GF-D8 (cell line): Measurements from ENCODE around the gene TMTC1.

ENCODE experiments used
- DNase-seq: peaks from one replicate; lab custom pipeline; 2025; lab: John Stamatoyannopoulos, UW

TMTC1 gene

DNA sequence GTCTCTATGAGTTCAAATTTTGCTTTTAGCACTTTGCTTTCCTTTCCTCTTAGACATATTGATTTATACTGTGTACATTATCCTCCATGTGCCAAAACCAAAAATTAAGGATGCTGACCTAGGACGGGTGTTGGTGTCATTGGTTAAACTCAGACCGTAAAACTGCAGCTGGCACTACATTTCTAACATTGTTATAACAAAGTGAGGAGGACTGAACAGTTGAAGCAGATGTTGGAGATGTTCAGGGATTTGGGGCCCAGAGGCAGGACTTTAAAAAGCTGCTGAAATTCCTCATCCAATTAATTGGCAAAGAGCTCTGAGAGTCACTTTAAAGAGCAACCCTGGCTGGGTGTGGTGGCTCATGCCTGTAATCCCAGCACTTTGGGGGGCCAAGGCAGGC, 72.4 kb downstream of the TMTC1 start:
- no peak for DNase-seq

DNA sequence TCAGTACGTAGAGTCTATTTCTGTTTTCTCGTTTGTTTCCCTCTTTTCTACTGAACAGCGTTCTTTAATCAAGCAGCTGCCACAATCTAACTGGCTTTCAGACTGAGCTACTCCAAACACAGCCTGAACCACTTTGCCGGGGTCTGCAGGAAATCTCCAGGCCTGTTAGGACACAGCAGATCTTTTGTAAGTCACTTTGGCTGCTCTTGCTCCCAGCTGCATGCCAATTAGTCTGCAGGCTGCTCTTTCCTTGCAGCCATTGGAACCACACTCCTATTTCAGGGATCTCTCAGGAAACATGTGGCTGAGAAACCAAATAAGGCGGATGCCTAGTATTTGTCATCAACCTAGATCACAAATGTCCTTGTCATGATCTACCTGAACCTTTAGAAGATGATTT, 73.6 kb downstream of the TMTC1 start:
- no peak for DNase-seq

DNA sequence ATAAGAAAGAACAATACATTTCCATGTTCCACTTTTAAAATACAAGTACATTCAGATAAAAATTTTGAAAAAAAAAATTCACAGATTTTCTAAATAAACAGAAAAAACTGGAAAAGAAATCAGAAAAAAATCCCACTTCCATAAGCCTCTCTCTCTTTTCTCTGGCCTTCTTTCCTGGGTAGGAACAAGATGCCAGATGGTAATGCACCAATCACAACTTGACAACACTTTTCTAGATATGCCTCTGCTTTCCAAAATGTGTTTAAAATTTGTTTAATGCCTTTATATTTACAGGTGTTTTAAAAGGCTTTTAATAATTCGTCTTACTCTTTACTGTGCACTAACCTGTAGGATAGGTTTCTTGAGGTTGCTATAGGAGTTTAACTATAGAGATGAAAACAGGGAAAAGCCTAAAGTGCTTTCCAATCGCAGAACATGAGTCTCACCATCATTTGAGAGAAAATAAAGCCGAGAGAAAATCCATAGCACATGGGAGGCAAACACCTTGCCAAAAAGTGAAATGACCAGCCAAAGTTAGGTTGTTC, 74.2 kb downstream of the TMTC1 start:
- no peak for DNase-seq

DNA sequence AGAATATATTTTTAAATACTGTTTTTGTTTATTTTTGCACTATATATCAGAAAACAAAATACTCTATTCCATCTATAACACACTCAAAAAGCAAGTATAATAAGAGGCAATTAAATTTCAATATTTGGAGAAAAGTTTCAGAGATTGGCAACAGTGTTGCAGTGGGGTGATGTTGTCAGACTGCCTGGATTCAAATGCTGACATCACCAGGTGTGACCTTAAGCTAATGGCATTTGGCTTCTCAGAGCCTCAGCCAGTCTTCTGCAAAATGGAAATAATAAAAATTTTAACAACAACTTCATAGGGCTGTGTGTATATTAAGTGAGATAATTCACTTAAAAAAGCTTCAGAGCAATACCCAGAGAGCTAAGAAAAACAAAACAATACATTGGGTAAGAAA, 74.7 kb downstream of the TMTC1 start:
- no peak for DNase-seq

DNA sequence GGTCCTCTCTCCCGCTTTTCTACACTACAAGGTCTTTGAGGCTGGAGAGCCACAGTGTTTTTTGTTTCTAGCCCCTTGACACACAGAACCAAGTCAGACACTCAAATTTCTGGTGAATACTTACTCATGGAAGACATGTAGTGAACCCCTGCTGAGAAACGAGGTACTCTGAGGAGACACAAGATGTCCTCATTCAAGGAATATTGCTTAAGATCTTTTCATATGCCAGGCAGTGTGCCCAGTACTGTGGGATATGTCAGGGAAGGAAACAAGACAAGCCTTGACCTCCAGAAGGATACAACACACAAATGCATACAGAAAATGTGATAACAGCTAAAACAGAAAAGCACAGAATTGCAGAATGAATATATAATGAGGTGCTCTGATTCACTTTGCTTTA, 75.9 kb downstream of the TMTC1 start:
- no peak for DNase-seq

- no peak for DNase-seq
Measured at GRCh38 chr12:29706311-29706710, 77.4 kb downstream of the TMTC1 start.

DNA sequence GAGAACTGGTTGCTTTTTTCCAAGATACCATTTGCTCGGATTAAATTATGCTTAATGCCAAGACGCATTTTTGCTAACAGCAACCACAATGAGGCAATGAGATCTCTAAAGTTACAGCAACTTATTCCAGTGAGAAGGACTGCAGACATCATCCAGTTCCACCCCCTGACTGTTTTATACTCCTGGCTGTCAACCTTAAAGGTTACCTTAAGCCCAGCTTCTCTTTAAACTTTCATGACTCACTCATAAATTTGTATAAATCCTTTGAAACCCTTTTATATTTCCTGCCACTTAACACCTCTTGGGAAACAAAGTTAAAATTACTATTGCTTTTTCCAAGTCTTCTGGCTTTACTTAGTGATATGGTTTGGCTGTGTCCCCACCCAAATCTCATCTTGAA, 80.2 kb downstream of the TMTC1 start:
- no peak for DNase-seq

DNA sequence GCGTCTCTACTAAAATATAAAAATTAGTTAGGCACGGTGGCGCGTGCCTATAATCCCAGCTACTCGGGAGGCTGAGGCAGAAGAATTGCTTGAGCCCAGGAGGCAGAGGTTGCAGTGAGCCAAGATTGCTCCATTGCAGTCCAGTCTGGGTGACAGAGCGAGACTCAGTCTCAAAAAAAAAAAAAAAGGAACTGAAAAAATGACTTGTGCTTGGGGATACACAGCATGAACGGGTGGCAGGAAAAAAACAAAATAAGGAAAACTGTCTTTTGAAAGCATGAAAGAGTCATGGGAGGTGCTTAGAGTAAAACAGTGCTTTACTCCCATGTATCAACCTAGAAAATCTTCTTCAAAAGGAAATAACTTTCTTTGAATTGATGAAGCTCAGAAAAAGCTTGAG, 80.8 kb downstream of the TMTC1 start:
- DNase-seq, result no peak

DNA sequence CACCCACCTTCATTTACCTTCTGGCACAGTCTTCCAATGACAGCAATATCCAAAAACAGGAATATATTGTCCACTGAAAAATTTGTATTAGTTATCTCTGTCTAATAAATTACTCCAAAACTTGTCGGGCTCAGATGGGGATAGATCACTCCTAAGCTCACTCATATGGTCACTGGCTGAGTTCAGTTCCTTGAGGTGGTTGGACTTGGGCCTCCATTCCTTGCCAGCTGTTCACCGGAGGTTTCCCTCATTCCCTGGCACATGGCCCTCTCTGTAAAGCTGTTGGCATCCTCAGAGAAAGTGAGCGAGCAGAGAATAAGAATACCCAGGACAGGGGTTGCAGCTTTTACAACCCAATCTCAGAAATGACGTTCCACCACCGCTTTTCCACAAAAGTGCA, 81.5 kb downstream of the TMTC1 start:
- no peak for DNase-seq

- no peak for DNase-seq
Measured at GRCh38 chr12:29700761-29701481, 82.8 kb downstream of the TMTC1 start.

GRCh38 chr12:29698756-29699155, 85.0 kb downstream of the TMTC1 start:
- DNase-seq, result no peak

DNA sequence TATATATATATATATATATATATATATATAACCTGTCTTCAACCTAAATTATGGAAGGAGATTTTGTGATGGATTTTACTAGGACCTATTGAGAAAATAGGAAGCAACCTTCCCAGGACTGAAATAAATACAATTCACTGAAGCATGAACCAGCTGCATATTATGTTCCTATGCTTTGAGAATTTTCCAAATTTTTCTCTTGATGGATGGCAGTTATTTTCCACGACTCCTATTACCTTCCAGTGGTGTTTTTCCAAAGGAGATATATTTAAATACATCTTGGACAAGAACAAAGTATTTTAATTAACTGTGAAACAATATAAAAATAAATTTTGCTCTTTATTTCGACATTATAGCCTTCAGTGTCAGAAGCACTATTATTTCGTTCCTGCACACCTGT, 87.9 kb downstream of the TMTC1 start:
- no peak for DNase-seq

DNA sequence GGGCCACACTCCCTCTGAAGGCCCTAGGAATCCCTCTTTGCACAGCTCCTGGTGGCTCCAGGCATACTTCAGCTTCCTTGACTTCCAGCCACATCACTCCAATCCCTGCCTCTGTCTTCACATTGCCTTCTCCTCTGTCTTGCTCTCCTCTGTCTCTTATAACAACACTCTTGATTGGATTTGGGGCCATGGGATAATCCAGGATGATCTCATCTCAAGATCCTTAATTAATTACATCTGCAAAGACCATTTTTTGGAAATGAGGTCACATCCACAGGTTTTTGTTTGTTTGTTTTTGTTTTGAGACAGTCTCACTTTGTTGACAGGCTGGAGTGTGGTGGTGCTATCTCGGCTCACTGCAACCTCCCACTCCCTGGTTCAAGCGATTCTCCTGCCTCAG, 88.7 kb downstream of the TMTC1 start:
- DNase-seq, result no peak

- no peak for DNase-seq
Measured at GRCh38 chr12:29694002-29694401, 89.7 kb downstream of the TMTC1 start.

GRCh38 chr12:29692237-29692636, 91.5 kb downstream of the TMTC1 start:
- no peak for DNase-seq

DNA sequence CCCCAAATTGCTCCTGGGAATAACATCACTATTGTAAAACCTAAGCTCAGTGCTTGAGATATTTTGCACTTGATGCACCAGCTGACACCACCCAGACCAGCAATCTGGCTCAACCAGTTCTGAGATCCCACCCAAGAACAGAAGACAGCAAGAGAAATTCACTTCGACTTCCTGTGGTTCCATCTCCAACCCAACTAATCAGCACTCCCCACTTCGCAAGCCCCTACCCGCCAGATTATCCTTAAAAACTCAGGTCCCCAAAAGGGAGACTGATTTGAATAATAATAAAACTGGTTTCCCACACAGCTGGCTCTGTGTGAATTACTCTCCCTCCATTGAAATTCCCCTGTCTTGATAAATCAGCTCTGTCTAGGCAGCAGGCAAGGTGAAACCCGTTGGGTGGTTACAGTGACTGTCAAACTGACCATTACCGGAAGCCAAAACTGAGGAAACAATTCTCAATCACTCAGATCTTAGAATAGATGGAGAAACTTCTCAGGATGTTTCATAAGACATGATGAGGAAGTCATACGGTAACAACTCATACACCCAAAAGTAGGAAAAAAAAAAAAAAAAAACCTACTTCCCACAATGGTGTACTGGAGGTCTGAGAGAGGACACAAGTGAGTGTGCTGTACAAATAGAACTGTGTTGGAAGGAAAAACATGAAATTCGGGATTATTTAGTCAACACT, 92.4 kb downstream of the TMTC1 start:
- peak; percentile 78 for DNase-seq

- DNase-seq, result no peak
Measured at GRCh38 chr12:29690728-29691127, 93.0 kb downstream of the TMTC1 start.

DNA sequence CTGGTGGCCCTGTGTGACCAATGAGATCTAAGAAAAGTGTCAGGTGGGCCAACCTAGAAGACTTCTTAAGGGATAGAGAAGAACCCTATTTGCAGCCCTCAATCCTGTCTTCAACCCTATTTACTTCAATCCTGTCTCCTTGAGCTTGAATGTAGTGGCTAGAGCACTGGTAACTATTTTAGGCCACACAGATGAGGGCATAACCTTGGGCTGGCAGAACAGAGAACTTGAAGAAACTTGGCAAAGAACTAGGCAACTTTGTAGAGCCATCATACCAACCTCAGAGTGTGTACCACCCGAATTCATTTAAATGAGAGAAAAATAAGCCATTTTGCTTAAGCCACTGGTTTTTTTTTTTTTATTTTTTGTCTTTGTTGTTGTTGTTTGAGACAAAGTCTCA, 94.8 kb downstream of the TMTC1 start:
- no peak for DNase-seq

DNA sequence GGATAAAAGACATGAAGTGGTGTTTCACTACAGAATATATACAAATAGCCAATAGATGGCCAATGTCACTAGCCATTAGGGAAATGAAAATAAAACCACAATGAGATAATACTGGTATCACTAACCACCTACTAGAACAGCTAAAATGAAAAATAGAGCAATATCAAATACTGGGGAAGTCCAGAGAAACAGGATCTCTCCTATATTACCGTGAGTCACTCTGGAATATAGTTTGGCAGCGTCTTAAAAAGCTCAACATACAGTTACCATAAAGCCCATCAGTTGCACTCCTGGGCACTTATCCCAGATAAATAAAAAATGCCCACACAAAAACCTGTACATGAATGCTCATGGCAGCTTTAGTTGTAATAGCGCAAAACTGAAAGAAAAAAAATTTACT, 101.7 kb downstream of the TMTC1 start:
- no peak for DNase-seq

- no peak for DNase-seq
Measured at GRCh38 chr12:29681370-29681769, 102.4 kb downstream of the TMTC1 start.

DNA sequence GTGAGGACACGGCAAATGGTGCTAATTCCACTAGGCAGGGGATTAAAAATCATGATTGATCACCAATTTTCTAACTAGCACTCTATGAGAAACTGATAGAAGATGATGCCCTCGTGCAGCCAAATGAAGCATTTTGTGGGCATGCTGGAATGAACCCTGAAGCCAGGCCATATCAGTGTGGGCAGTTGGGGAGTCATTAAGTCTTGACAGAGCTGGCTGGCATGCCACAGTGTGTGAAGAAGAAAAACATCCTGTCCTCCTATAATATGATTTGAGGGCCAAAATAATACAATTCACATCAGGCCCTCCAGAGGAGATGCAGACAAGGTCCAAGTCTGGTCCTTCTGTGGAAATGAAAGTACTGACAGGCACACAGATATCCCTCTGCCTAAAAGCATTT, 107.1 kb downstream of the TMTC1 start:
- DNase-seq, result no peak

DNA sequence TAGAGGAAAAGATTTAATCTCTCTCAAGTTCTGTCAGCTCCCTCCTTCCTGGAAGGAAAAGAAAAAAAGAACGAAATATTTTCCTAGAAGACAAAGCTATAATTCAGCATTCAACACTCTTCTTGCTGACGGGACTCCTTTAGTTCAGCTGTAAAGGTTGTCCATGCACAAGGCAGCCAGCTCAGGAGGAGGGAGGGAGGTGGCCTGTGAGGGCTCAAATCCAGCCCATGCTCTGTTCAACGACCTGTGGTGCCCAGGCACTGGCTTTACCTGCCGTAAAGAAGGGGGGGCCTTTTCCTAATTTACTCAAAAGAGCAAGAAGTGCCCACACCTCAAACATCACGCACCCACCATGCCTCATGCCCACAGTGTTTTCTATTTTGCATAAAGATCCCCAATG, 109.3 kb downstream of the TMTC1 start:
- no peak for DNase-seq

GRCh38 chr12:29673346-29673745, 110.4 kb downstream of the TMTC1 start:
- DNase-seq, result no peak

DNA sequence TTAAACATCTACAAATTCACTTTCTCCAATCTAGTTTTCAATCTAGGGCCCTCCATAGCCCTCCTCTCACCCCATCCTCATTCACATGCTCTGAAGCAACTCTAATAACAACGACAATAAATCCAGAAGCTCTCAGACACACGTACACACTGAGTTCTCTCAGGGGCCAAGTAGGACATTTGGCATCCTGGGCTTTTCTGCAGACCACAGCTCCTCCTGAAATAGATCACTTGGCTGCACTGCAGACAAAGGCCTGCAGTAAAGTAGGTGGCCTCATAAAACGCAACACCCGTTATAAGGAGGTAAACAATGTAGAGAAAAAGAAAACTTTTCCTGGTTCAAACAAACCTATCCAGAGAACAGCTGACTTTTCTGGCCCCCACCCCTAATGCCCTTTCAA, 111.2 kb downstream of the TMTC1 start:
- no peak for DNase-seq
